HEK293T (cell line): ENCODE results near the gene LUM.

Source experiments
- ARNT ChIP-seq: fragments of 450-650 bp; IDR thresholded peaks from 2 replicates; pipeline ENCODE4 v1.6.1; 2017; ENCODE audit warnings: mild to moderate bottlenecking
- FOXA1 ChIP-seq: fragments of 450-650 bp; IDR thresholded peaks from 2 replicates; pipeline ENCODE4 v1.6.1; 2016; ENCODE audit warnings: mild to moderate bottlenecking
- FOXM1 ChIP-seq: fragments of 450-650 bp; IDR thresholded peaks from 2 replicates; pipeline ENCODE4 v1.6.1; 2017; ENCODE audit warnings: mild to moderate bottlenecking, borderline replicate concordance
- LEF1 ChIP-seq: fragments of 450-650 bp; IDR thresholded peaks from 2 replicates; pipeline ENCODE4 v1.6.1; 2017; ENCODE audit warnings: mild to moderate bottlenecking, borderline replicate concordance
- SP1 ChIP-seq: fragments of 450-650 bp; IDR thresholded peaks from 2 replicates; pipeline ENCODE4 v1.6.1; 2017
- SUZ12 ChIP-seq: fragments of 450-650 bp; IDR thresholded peaks from 2 replicates; pipeline ENCODE4 v1.6.1; 2016; ENCODE audit warnings: mild to moderate bottlenecking
- TF ChIP-seq, protein P1 (sequence below): fragments of 450-650 bp; IDR thresholded peaks from 2 replicates; pipeline ENCODE4 v1.6.1; 2016

DNA sequence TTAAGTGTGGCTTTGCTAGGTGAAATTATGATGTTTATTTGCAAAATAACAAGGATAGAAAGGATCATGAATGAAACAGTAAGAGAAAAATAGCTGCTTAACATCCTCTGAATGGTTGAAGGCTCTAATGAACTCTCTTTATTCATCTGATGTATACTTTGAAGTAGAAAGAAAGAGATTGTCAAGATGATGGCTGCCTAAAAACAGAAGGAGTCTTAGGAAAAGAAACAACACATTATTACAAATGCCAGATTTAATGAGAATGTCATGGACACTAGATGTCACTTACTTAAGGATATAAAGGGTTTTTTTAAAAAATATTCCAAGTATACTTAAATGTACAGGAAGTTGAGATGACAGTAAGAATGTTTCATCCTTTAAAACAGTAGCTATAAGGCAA is 49.7 kb upstream of the LUM start:
- TF ChIP-seq SUZ12, result no peak
- TF ChIP-seq, protein P1, sequence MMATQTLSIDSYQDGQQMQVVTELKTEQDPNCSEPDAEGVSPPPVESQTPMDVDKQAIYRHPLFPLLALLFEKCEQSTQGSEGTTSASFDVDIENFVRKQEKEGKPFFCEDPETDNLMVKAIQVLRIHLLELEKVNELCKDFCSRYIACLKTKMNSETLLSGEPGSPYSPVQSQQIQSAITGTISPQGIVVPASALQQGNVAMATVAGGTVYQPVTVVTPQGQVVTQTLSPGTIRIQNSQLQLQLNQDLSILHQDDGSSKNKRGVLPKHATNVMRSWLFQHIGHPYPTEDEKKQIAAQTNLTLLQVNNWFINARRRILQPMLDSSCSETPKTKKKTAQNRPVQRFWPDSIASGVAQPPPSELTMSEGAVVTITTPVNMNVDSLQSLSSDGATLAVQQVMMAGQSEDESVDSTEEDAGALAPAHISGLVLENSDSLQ, result no peak
- no peak for TF ChIP-seq FOXA1
- TF ChIP-seq FOXM1, result no peak
- TF ChIP-seq LEF1, result no peak
- TF ChIP-seq ARNT, result no peak
- no peak for TF ChIP-seq SP1
